ENCODE measurements around the gene CDR2L. TPM values are rescaled to one million over a fixed set of nuclear protein-coding genes. Genes with fewer than 3 reads are reported as not detected.
"Not testable (repeated sequence)": the region's sequence is repeated elsewhere in the genome, so short reads cannot be mapped to it uniquely, and the experiment has no call there.

The CDR2L gene
- polyA plus RNA-seq, 1 donor, result 6.8 TPM

DNA sequence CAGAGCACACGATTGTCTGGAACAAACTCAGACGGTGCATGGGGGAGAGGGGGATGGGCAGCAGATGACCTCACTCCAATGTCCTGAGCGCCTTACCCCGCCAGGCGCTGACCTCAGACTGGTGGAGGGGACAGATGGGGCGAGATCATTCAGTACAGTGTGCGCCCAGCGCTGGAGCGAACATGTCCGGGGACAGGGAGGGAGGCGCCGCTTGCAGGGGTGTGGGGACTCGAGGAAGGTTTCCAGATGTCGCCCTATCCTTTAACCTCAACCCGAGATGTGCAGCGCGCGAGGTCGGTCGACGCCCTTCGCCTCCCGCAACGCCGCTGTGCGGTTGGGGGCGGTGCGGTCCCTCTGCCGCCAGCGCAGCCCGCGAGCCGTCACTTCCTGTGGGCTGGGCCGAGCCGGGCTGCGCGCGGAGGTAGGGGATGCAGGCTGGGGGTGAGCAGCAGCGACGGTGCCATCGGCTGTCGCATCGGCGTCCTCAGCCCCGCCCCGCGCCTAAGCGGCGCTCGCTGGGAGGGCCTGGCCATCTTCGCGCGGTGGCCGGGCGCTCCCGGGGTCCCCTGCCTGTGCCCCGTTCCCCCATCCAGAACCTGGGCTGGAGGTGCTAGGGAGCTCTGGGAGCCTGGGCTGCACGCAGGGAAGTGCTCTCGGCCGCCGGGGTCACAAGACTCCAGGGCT lies 5.3 kb upstream of the CDR2L start:
- no peak for DNase-seq (ENCODE audit: low read depth)

DNA sequence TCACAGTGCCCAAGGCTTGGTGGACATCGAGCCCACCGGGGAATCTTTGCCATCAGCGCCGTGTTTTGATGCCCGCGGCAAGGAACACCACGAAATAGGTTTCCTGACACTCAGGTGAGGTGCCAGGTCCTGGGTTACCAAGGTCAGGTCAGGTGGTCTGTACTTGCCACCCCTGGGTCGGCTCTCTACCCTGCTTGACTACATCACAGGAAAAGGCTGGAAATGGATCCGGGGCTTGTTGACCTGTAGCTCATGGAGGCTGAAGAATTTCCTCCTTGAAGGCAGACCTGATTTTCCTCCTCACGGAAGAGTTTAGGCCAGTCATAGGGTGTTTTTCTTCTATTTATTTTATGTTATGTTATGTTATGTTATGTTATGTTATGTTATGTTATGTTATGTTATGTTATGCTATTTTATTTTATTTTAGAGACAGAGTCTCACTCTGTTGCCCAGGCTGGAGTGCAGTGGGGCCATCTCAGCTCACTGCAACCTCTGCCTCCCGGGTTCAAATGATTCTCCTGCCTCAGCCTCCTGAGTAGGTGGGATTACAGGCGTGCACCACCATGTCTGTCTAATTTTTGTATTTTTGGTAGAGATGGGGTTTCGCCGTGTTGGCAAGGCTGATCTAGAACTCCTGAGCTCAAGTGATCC lies 4.6 kb upstream of the CDR2L start:
- not testable (repeated sequence) for DNase-seq (ENCODE audit: low read depth)

DNA sequence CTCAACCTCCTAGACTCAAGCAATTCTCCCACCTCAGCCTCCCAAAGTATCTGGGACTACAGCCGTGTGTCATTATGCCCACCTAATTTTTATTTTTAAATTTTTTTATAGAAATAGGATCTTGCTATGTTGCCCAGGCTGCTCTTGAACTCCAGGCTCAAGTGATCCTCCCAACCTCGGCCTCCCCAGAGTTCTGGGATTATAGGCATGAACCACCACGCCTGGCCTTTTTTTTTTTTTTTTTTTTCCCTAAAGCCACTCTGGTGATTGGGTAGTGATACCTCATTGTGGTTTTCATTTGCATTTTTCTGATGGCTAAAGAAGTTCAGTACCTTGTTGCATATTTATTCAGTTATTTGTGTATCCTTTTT lies 1.2 kb upstream of the CDR2L start:
- DNase-seq (ENCODE audit: low read depth), result no peak

DNA sequence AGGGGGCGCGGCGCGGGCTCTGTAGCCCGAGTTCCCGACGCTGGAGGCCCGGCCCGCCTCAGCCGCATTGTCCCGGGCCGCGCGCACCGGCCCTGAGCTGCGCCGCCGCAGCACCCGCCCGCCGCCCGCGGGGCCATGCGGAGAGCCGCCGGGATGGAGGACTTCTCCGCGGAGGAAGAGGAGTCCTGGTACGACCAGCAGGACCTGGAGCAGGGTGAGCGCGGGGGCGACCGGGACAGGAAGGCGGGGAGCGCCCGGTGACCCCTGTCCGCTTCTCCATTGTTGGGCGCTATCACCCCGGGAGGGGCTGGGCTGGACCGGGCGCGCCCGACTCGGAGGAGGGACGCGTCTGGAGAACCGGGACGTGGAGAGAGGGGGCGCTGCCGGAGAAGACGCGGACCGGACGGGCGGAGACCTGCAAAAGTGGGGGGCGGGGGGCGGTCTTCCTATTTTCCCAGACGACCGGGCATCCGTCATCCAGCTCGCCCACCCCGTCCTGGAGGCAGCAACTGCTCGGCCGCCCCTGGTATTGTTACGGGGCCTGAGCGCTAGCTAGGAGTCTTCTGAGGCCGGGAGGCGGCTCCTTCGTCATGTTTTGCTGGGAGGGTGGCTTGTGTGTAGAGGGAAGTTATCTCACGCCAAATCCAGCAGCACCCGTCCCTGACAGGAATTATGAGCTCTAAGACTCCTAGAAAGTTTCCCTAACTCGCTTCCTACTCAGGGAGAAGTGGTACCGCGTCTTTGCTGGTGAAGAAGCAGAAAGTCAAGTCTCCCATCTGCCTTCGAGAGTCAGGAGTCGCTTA lies 678 bp downstream of the CDR2L start:
- DNase-seq (ENCODE audit: low read depth), result peak; percentile 66

DNA sequence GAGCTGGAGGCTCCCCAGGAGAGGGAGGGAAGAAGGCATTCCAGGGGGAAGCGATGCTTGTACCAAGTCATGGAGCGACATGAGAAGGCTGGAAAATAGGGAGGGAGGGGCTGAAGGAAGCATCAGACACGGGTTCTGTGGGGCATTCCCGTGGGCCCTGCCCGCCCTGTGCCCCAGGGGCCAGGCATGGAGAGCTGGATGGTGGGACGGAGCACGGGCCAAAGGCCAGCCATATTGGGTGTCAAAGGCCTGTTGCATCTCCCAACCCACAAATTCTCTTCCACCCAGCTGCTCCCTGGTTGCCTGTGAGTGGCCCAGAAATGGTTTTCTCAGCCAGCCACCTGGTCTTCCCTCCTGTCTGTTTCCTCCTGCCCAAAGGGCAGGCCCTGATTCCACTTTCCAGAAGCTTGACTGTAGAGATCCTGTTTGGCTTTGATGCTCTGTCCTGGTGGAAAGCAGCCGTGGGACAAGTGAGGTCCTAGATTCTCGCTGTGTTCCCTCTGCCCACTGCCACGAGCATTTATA lies 3.2 kb downstream of the CDR2L start:
- no peak for DNase-seq (ENCODE audit: low read depth)

DNA sequence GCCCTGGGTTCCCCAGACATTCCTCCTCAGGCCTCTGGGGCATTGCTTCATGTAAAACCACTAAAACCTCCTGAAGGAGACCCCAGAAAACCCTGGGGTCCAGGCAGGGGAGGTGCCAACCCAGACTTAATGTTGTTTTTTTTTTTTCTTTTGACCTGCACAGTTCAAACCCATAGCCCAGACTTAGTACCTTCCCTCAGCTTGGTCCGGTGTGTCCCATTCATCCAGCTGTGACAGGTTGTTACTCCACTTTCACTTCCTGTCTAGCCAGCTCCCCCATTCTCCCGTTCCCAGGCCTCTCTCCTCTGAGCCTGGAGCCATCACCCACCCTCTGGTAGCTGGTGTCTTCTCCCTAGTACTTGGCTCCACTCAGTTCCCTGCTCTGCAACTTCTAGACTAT lies 4.8 kb downstream of the CDR2L start:
- DNase-seq (ENCODE audit: low read depth), result no peak

DNA sequence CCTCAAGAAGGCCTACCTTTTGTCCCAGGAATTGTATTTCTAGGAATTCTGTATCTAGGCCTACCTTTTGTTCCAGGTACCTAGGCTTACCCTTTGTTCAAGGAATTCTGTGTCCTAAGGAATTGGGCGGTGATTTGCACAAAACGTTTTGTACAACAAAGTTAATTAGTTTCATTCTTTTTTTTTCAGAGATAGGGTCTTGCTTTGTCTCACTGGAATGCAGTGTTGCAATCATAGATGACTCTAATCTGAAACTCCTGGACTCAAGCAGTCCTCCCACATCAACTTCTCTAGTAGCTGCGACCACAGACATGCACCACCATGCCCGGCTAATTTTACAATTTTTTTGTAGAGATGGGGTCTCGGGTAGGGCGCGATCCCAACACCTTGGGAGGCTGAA lies 7.0 kb downstream of the CDR2L start:
- no peak for DNase-seq (ENCODE audit: low read depth)

DNA sequence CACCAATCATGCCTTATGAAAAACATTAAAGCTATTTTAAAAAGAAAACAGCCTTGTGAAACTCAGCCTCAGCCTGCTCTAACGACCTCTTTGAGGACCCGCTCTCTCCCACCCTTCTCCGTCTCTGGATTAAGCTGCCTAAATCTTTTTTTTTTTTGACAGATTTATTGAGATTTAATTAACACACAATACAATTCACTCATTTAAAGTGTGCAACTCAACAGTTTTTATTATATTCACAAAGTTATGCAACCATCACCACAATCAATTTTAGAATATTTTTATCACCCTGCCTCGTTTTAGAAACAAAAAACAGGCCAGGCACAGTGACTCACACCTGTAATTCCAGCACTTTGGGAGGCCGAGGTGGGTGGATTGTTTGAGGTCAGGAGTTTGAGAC lies 8.4 kb downstream of the CDR2L start:
- DNase-seq (ENCODE audit: low read depth), result no peak

DNA sequence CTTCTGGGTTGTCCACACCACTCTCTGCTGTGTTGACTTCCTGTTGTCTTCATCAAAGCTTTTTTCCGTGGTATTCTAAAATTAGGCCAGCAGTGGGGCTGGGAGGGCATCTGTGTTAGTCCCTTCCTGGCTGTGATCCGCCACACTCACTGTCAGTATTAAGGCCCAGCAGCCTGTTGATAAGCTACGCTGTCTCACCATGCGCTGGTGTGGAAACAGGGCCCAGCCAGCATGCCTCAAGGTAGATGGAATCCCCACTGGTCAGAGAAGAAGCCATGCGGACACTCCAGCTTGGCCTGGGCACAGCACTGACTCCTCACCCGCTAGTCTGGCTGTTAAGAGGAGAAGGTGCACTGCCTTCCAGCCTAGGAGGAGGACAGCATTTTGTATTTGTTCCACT lies 11.4 kb downstream of the CDR2L start:
- no peak for DNase-seq (ENCODE audit: low read depth)

DNA sequence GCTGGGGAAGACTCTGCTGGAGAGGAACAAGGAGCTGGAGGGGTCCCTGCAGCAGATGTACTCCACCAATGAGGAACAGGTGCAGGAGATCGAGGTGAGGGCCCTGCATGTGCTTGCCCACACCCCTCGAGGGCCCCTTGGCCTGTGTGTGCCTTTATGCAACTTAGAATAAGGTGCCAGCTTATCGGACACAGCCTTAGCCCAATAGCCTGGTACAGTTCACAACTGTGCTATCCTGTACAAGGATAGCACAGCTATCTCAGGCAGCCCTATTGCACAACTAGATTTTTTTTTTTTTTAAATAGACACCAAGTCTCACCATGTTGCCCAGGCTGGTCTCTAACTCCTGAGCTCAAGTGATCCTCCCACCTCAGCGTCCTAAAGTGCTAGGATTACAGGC lies 12.1 kb downstream of the CDR2L start:
- no peak for DNase-seq (ENCODE audit: low read depth)

DNA sequence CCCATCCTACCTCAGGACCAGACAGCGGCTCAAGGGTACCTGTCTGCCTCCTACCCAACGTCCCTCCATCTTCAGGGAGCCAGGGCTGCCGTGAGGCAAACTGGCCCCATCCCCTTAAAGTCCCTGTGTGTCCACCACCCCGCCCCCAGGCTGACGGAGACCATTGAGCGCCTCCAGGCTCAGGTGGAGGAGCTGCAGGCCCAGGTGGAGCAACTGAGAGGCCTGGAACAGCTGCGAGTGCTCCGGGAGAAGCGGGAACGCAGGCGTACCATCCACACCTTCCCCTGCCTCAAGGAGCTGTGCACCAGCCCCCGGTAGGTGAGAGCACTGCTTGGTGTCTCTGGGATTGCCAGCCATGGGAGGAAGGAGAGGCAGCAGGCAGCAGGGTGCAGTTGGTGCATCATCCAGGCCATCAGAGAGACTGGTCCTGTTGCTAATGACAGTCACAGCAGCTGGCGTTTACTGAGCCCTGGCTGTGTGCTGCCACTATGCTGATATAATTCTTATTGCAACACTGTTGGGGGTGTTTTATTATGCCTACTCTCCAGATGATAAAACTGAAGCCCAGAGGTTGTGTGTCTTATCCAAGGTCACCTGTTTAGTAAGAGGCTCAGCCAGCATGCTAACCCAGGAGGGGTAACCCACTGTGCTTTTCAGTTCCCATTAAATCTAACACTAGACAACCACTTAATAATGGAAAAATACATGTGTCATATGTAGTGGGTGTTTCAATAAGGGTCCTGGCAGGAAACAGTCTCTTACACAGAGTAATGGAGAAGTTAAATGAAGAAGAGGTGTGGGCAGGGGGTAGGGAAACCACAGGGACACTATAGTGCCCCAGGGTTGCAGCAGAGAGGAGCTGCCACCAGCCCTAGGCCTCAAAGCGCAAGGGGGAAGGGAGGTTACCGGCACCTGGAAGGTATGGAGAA lies 14.7 kb downstream of the CDR2L start:
- no peak for DNase-seq (ENCODE audit: low read depth)

DNA sequence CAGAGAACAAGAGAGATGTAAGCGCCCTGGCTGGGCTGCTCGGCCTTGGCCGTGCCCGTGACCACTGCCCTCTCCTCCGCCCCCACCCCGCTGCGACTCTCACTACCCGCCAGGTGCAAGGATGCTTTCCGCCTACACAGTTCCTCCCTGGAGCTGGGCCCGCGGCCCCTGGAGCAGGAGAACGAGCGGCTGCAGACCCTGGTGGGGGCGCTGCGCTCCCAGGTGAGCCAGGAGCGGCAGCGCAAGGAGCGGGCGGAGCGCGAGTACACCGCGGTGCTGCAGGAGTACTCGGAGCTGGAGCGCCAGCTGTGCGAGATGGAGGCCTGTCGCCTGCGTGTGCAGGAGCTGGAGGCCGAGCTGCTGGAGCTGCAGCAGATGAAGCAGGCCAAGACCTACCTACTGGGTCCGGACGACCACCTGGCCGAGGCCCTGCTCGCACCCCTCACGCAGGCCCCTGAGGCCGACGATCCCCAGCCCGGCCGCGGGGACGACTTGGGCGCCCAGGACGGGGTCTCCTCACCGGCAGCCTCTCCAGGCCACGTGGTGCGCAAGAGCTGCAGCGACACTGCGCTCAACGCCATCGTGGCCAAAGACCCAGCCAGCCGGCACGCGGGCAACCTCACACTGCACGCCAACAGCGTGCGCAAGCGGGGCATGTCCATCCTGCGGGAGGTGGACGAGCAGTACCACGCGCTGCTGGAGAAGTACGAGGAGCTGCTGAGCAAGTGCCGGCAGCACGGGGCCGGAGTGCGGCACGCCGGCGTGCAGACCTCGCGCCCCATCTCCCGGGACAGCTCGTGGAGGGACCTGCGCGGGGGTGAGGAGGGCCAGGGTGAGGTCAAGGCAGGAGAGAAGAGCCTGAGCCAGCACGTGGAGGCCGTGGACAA lies 15.9 kb downstream of the CDR2L start:
- no peak for DNase-seq (ENCODE audit: low read depth)

DNA sequence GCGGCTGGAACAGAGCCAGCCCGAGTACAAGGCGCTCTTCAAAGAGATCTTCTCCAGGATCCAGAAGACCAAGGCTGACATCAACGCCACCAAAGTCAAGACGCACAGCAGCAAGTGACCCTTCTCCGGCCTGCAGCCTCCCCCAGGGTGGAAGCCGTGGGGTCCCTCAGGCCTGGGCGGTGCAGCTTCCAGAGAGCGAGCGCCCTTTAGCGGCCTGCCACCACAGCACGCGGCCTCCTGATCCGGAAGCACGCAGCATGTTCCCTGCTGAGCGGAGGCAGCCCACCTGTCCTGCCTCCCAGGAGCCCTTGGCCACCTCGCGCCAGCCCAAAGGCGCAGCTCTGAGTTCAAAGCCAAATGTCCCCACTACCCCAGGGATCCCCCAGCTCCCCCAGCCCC lies 16.5 kb downstream of the CDR2L start:
- DNase-seq (ENCODE audit: low read depth), result no peak

DNA sequence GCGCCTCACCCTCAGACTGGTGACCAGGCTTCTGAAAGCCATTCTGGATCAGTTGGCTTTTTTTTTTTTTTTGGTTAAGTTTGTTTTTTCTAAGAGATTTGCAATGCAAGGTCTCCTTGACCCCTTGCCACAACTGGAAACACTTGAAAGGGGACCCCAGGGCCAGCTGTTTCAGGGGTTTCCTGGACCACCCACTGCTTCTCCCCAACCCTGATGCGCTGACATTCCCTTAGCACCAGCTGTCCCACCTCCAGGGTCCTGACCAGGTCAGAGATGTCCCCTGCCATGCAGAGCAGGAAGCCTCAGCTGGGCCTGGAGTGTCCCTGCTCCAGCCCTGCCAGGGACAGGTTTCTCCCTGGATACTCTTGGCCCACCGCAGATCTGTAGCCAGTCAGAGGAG lies 16.9 kb downstream of the CDR2L start:
- no peak for DNase-seq (ENCODE audit: low read depth)

DNA sequence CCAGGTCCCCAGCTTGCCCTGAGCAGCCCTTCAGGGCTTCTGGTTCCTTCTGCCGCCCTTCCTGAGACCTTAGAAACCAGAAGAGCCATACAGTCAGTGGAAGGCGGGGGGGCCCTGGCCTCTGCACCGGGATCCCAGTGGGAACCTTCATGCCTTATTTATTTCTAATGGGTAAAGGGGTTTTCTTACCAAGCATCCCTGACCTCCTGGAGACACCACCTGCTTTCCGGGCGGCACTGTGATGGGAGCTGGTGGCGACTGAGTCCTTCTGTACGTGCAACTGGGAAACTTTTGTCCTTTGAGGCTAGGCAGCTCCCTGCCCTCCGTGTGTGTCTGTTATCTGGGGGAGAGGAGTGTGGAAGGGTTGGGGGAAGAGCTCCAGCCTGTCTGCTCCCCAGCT lies 17.9 kb downstream of the CDR2L start:
- no peak for DNase-seq (ENCODE audit: low read depth)

DNA sequence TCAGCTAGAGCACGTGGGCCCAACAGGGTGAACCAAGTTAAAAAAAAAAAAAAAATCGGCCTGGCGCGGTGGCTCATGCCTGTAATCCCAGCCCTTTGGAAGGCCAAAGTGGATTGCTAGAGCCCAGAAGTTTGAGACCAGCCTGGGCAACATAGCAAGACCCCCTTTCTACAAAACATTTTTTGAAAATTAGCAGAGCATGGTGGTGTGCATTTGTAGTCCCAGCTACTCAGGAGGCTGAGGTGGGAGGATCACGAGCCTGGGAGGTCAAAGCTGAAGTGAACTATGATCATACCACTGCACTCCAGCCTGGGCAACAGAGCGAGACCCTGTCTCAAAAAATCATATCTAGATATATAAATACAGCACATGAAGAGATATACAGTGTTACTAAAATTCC lies 18.7 kb downstream of the CDR2L start:
- DNase-seq (ENCODE audit: low read depth), result not testable (repeated sequence)

DNA sequence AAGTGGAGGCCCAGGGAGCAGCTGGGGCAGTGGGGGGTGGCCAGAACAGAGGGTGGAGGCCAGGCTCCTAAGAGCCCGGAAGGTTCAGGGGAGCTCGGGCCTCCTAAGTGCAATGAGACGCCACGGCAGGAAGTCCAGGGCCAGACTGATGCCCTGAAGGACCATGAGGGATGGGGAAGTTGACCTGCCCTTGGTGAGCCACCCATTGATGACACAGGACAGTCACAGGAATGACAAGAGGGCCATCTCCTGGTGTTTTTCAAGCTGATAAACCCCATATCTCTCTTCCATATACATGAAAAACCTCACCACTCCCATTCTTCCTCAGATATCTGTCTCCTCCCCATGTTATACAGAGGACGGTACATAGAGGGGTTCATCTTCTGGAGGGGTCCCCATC lies 19.2 kb downstream of the CDR2L start:
- no peak for DNase-seq (ENCODE audit: low read depth)

DNA sequence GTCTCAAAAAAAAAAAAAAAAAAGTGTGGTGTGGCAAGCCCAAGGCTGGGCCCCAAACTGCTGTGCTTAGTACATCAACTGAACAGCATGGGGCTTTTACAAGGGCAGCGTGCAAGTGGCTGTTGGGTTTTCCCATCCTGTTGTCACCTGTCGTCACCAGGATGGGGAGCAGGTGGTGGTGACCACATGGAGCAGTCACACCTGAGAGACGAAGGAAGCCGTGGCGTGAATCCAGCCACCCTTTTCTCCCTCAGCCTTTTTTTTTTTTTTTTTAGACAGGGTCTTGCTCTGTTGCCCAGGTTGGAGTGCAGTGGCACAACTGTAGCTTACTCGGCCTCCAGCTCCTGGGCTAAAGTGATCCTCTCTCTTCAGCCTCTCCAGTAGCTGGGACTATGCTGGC lies 20.9 kb downstream of the CDR2L start:
- no peak for DNase-seq (ENCODE audit: low read depth)

DNA sequence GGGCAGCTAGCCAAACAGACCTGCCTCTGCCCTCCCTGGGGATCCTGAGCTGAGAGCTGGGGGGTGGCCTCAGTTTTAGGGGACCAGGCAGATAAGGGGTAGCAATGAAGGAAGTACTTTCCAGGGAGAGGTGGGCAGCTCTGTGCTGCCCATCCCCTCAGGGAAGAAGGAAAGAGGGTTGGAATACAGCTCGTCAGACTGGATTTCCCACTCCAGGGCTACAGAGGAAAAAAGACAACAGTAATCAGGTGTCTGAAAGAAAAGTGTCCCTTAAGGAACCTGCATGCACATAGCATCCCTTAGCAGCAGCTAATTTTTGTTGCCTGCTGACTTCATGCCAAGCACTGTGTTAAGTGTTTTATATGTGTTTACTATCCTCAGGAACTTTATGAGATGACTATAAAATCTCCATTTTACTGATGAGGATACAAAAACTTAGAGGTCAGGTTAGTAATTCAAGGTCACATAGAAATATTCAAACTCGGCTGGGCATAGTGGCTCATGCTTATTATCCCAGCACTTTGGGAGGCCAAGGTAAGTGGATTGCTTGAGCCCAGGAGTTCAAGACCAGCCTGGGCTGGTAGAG lies 21.8 kb downstream of the CDR2L start:
- DNase-seq (ENCODE audit: low read depth), result no peak

DNA sequence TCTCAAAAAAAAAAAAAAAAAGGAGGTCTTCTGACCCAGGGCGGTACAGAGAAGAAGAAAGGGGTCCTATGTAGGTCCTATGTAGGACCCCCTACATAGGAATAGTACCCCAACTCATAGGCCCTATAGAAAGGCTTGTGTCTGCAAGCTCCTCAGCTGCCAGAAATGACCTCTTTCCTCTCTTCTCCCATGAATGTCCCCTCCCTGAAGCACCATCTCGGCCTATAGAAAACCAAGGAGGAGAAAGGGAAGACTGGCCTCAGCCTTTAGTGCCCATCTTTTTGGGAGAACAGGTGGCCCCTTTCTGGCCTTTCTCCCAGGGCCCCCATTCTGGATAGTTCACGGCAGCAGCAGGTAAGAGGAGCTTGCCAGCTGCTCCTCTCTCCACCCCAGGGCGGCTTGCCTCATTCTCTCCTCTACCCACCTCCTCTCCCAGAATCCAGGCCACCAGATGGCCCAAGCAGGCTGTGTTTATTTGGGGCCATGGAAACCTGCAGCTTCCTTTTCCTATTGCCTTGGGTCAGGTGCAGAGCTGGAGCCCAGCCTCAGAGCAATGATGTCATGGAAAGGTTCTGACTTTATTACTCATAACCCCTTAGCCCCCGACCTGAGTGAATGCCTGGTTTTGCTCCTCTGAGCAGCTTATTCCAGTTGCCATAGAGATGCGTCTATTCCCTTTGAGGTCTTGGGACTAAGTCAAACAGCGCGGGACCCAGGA lies 23.4 kb downstream of the CDR2L start:
- no peak for DNase-seq (ENCODE audit: low read depth)
